HCT116 (cell line): Measurements from ENCODE around the gene PROK2. TPM values are rescaled to one million over a fixed set of nuclear protein-coding genes. Genes with fewer than 3 reads are reported as not detected.

ENCODE experiments used
- ATAC-seq: fragments of 200-7000 bp; cut with Tn5 transposase; 2 replicates; pipeline ENCODE4 v1.9.1; 2020; ENCODE audit warnings: mild to moderate bottlenecking, moderate library complexity
- BruUV-seq: library from RNA; stranded (reverse); fragments of 400-500 nt; replicated peaks from 2 replicates; lab custom pipeline; 2021; lab: Mats Ljungman, UMichigan
- CTCF ChIA-PET: fragments of 300-600 bp; sonication (Branson Sonifier 250); formaldehyde crosslinking; loops from one replicate; lab custom pipeline; 2021; ENCODE audit warnings: antibody characterized with exemption; lab: Charles Lee
- POLR2A ChIA-PET: fragments of 300-600, 350-600 bp; sonication (Branson Sonifier 250); formaldehyde crosslinking; loops from one replicate; lab custom pipeline; 2021; ENCODE audit warnings: antibody characterized with exemption; lab: Charles Lee
- RAD21 ChIA-PET, 2 experiments: fragments of 300-600 bp; sonication (Branson Sonifier 250); formaldehyde crosslinking; loops; one replicate each; lab custom pipeline; 2023; ENCODE audit warnings: low total read pairs in 2 of 2; ENCODE audit not compliant: uncharacterized antibody in 2 of 2, unreplicated experiment in 2 of 2, low non-redundant PET in 1 of 2; lab: Charles Lee
- DNase-seq: peaks from one replicate; pipeline ENCODE4 v3.0.0-alpha.2; 2010; ENCODE audit warnings: low read depth, low spot score
- H2AFZ ChIP-seq: fragments of 200-600 bp; shearing (Covaris generic), sonication (generic); 2 replicates; pipeline ENCODE4 v1.6.1; 2017; ENCODE audit warnings: low read depth, mixed run types, mixed read lengths, antibody characterized with exemption, low read length; ENCODE audit not compliant: poor library complexity, severe bottlenecking
- H3K27ac ChIP-seq: 2 replicates; pipeline ENCODE4 v1.5.1; 2012; ENCODE audit warnings: low read depth, low read length
- H3K27me3 ChIP-seq: fragments of 200-600 bp; sonication (generic); 2 replicates; pipeline ENCODE4 v1.6.1; 2016; ENCODE audit warnings: mixed run types, low read length, mixed read lengths; ENCODE audit not compliant: insufficient read depth
- H3K36me3 ChIP-seq, 2 experiments: fragments of 200-500 bp in 1 of 2; fragments of 200-600 bp in 1 of 2; sonication (Bioruptor generic) in 1 of 2; sonication (generic) in 1 of 2; 2 replicates each; pipeline versions ENCODE4 v1.5.1 to v1.6.1; 2014 to 2016; ENCODE audit warnings: low read length in 2 of 2, inconsistent platforms in 1 of 2, mixed read lengths in 1 of 2, mixed run types in 1 of 2; ENCODE audit not compliant: insufficient read depth in 2 of 2, control insufficient read depth in 1 of 2
- H3K4me1 ChIP-seq, 2 experiments: fragments of 200-600 bp in 1 of 2; sonication (generic) in 1 of 2; 2 replicates each; pipeline versions ENCODE4 v1.5.1 to v1.6.1; 2012 to 2017; ENCODE audit warnings: low read length in 2 of 2, inconsistent platforms in 1 of 2, mild to moderate bottlenecking in 1 of 2, mixed read lengths in 1 of 2, mixed run types in 1 of 2, moderate library complexity in 1 of 2; ENCODE audit not compliant: insufficient read depth in 2 of 2, control insufficient read depth in 1 of 2
- H3K4me2 ChIP-seq: fragments of 200-600 bp; sonication (generic); 2 replicates; pipeline ENCODE4 v1.6.1; 2017; ENCODE audit warnings: mixed run types, low read length, mixed read lengths
- H3K4me3 ChIP-seq, 2 experiments: fragments of 200-600 bp in 1 of 2; sonication (generic) in 1 of 2; replicated peaks in 1 of 2; 2 replicates each; pipeline ENCODE4 v1.5.1; 2011 to 2016; ENCODE audit warnings: low read length in 2 of 2, control low read depth in 1 of 2, low read depth in 1 of 2, mild to moderate bottlenecking in 1 of 2, mixed read lengths in 1 of 2, mixed run types in 1 of 2
- H3K79me2 ChIP-seq: fragments of 200-600 bp; sonication (generic); 2 replicates; pipeline ENCODE4 v1.6.1; 2017; ENCODE audit warnings: mild to moderate bottlenecking, mixed run types, low read length, moderate library complexity, mixed read lengths; ENCODE audit not compliant: insufficient read depth
- H3K9ac ChIP-seq: fragments of 200-600 bp; sonication (generic); 2 replicates; pipeline ENCODE4 v1.6.1; 2016; ENCODE audit warnings: low read length, mixed read lengths
- H3K9me2 ChIP-seq: fragments of 200-600 bp; sonication (generic), shearing (Covaris generic); 2 replicates; pipeline ENCODE4 v1.6.1; 2017; ENCODE audit warnings: mixed run types, mild to moderate bottlenecking, moderate library complexity; ENCODE audit not compliant: insufficient read depth
- H3K9me3 ChIP-seq, 2 experiments: fragments of 200-500 bp in 1 of 2; fragments of 200-600 bp in 1 of 2; sonication (Bioruptor generic) in 1 of 2; sonication (generic) in 1 of 2; 2 replicates each; pipeline ENCODE4 v1.6.1; 2014 to 2017; ENCODE audit warnings: low read length in 2 of 2, mixed read lengths in 2 of 2, inconsistent platforms in 1 of 2, low read depth in 1 of 2, mild to moderate bottlenecking in 1 of 2, mixed run types in 1 of 2, moderate library complexity in 1 of 2; ENCODE audit not compliant: control insufficient read depth in 1 of 2, insufficient read depth in 1 of 2
- H4K20me1 ChIP-seq: fragments of 200-600 bp; sonication (generic), shearing (Covaris generic); 2 replicates; pipeline ENCODE4 v1.6.1; 2017; ENCODE audit warnings: mixed run types, mild to moderate bottlenecking, moderate library complexity; ENCODE audit not compliant: insufficient read depth
- ATF3 ChIP-seq: IDR thresholded peaks from 2 replicates; pipeline ENCODE4 v1.6.1; 2012
- CBX3 ChIP-seq: IDR thresholded peaks from 2 replicates; pipeline ENCODE4 v1.6.1; 2012; ENCODE audit warnings: low read depth
- CEBPB ChIP-seq: IDR thresholded peaks from 2 replicates; pipeline ENCODE4 v1.6.1; 2012; ENCODE audit warnings: low read depth
- CTCF ChIP-seq, 3 experiments: fragments of 200-600 bp in 1 of 3; sonication (generic) in 1 of 3; IDR thresholded peaks in 2 of 3; conservative IDR thresholded peaks in 1 of 3; 2 replicates each; pipeline ENCODE4 v1.5.1; 2012 to 2017; ENCODE audit warnings: low read depth in 2 of 3, low read length in 2 of 3, antibody characterized with exemption in 1 of 3, borderline replicate concordance in 1 of 3, control low read depth in 1 of 3, mild to moderate bottlenecking in 1 of 3, mixed read lengths in 1 of 3, mixed run types in 1 of 3, moderate library complexity in 1 of 3; ENCODE audit not compliant: insufficient read depth in 1 of 3
- EGR1 ChIP-seq: IDR thresholded peaks from 2 replicates; pipeline ENCODE4 v1.6.1; 2012; ENCODE audit warnings: low read depth
- EZH2 ChIP-seq: fragments of 200-600 bp; sonication (generic); IDR thresholded peaks from 2 replicates; pipeline ENCODE4 v1.6.1; 2017; ENCODE audit warnings: antibody characterized with exemption, mixed run types
- FOSL1 ChIP-seq: IDR thresholded peaks from 2 replicates; pipeline ENCODE4 v1.6.1; 2012; ENCODE audit warnings: low read depth
- JUND ChIP-seq: IDR thresholded peaks from 2 replicates; pipeline ENCODE4 v1.6.1; 2012
- MAX ChIP-seq: IDR thresholded peaks from 2 replicates; pipeline ENCODE4 v1.6.1; 2012
- POLR2A ChIP-seq: IDR thresholded peaks from 2 replicates; pipeline ENCODE4 v1.7.0; 2011; ENCODE audit warnings: borderline replicate concordance; ENCODE audit not compliant: insufficient read depth, insufficient read length; ENCODE audit errors: extremely low read depth
- POLR2AphosphoS5 ChIP-seq: IDR thresholded peaks from 2 replicates; pipeline ENCODE4 v1.6.1; 2011; ENCODE audit warnings: mild to moderate bottlenecking, low read depth, low read length, moderate library complexity
- RAD21 ChIP-seq: IDR thresholded peaks from 2 replicates; pipeline ENCODE4 v1.6.1; 2012; ENCODE audit warnings: low read depth, mild to moderate bottlenecking
- SIN3A ChIP-seq: IDR thresholded peaks from 2 replicates; pipeline ENCODE4 v1.6.1; 2012; ENCODE audit warnings: low read depth
- SP1 ChIP-seq: IDR thresholded peaks from 2 replicates; pipeline ENCODE4 v1.6.1; 2012; ENCODE audit warnings: low read depth
- SRF ChIP-seq: IDR thresholded peaks from 2 replicates; pipeline ENCODE4 v1.6.1; 2012; ENCODE audit warnings: low read depth
- YY1 ChIP-seq: IDR thresholded peaks from 2 replicates; pipeline ENCODE4 v1.6.1; 2011; ENCODE audit warnings: low read length, low read depth, moderate library complexity, mild to moderate bottlenecking; ENCODE audit not compliant: insufficient replicate concordance; ENCODE audit errors: extremely low read depth
- ZFX ChIP-seq: fragments of 450-650 bp; IDR thresholded peaks from 2 replicates; pipeline ENCODE4 v1.6.1; 2017
- intact Hi-C: fragments of 100-400 bp; cut with micrococcal nuclease; formaldehyde crosslinking; loops from 2 replicates; pipeline ENCODE4 v1.10.0; 2022
- total RNA-seq: library from RNA; stranded (reverse); gene quantifications from one replicate; pipeline ENCODE4 v1.2.1, GENCODE V29; 2021; ENCODE audit not compliant: unreplicated experiment

The PROK2 gene
- total RNA-seq, 1 experiment from 2014 or later, result not detected

- TF ChIP-seq MAX, result no peak
- TF ChIP-seq CTCF (IDR thresholded peaks at IDR 0.05 in 2 of 3, conservative IDR thresholded peaks at IDR 0.05 in 1 of 3; ENCODE audit: borderline replicate concordance in 1 of 3, insufficient read depth in 1 of 3, low read depth in 2 of 3, low read length in 2 of 3), result no peak
- TF ChIP-seq SP1, result no peak
- TF ChIP-seq ZFX, result no peak
- no peak for TF ChIP-seq FOSL1
- no peak for TF ChIP-seq CEBPB
- no peak for TF ChIP-seq POLR2A
- TF ChIP-seq POLR2AphosphoS5, result no peak
- TF ChIP-seq SRF, result no peak
- TF ChIP-seq RAD21, result no peak
- no peak for TF ChIP-seq YY1
- TF ChIP-seq SIN3A, result no peak
- no peak for TF ChIP-seq JUND
- no peak for TF ChIP-seq EZH2
- no peak for TF ChIP-seq ATF3
- TF ChIP-seq CBX3, result no peak
- TF ChIP-seq EGR1, result no peak
- POLR2A ChIA-PET, result no interaction called here
- H3K36me3 ChIP-seq, result no peaks in the 10 kb centered on the region
- H3K4me3 ChIP-seq, result no peak overlapping the region
- peaks cover 20% of the 10 kb centered on the region for H3K27me3 ChIP-seq
- H3K4me2 ChIP-seq, result no peak overlapping the region
- no peaks in the 10 kb centered on the region for H3K9me2 ChIP-seq
- no peaks in the 10 kb centered on the region for H3K4me1 ChIP-seq
- CTCF ChIA-PET, result no interaction called here
- BruUV-seq, result no TSS peak
- RAD21 ChIA-PET, result no interaction called here
- intact Hi-C loops, result no loop called here
- H2AFZ ChIP-seq, result no peak overlapping the region
- no peaks in the 10 kb centered on the region for H4K20me1 ChIP-seq
- no peaks in the 10 kb centered on the region for H3K9me3 ChIP-seq
- no peak overlapping the region for H3K9ac ChIP-seq
- H3K79me2 ChIP-seq, result no peaks in the 10 kb centered on the region
- no peak overlapping the region for H3K27ac ChIP-seq
- DNase-seq (no peak), ATAC-seq (no peak)
These were observed 591 bp downstream of the PROK2 start for GRCh38 chr3:71784201-71784913.
